Trophoblast cell (in vitro differentiated cells and primary cell): ENCODE measurements around the gene SPAG16.

Source experiments
- DNase-seq, 2 donors: peaks; one replicate each; pipeline ENCODE4 v3.0.0-alpha.2; 2016
- H2AFZ ChIP-seq: 2 replicates; pipeline ENCODE4 v1.6.1; 2013; ENCODE audit warnings: low read length, moderate library complexity, mild to moderate bottlenecking; ENCODE audit not compliant: insufficient read depth, poor library complexity
- H2AK5ac ChIP-seq: 2 replicates; pipeline ENCODE4 v1.6.1; 2013; ENCODE audit warnings: mild to moderate bottlenecking, low read length
- H2BK120ac ChIP-seq: 2 replicates; pipeline ENCODE4 v1.6.1; 2013; ENCODE audit warnings: low read length, mild to moderate bottlenecking, moderate library complexity; ENCODE audit not compliant: insufficient read depth, poor library complexity
- H2BK12ac ChIP-seq: 2 replicates; pipeline ENCODE4 v1.6.1; 2013; ENCODE audit warnings: mild to moderate bottlenecking, low read length, moderate library complexity
- H2BK5ac ChIP-seq: 2 replicates; pipeline ENCODE4 v1.6.1; 2013; ENCODE audit warnings: low read length, low read depth, moderate library complexity, mild to moderate bottlenecking; ENCODE audit not compliant: poor library complexity
- H3K14ac ChIP-seq: 2 replicates; pipeline ENCODE4 v1.6.1; 2013; ENCODE audit warnings: mild to moderate bottlenecking, low read length
- H3K18ac ChIP-seq: 2 replicates; pipeline ENCODE4 v1.6.1; 2013; ENCODE audit warnings: mild to moderate bottlenecking, low read length
- H3K23ac ChIP-seq: 2 replicates; pipeline ENCODE4 v1.6.1; 2013; ENCODE audit warnings: low read length
- H3K27ac ChIP-seq: 2 replicates; pipeline ENCODE4 v1.5.1; 2013; ENCODE audit warnings: low read depth, mild to moderate bottlenecking, inconsistent platforms, low read length, moderate library complexity
- H3K27me3 ChIP-seq: 2 replicates; pipeline ENCODE4 v1.6.1; 2013; ENCODE audit warnings: inconsistent platforms, mild to moderate bottlenecking, low read length, moderate library complexity; ENCODE audit not compliant: insufficient read depth
- H3K36me3 ChIP-seq, 2 experiments: 1 replicate in 1 of 2; 2 replicates in 1 of 2; pipeline ENCODE4 v1.6.1; 2013; ENCODE audit warnings: low read length in 2 of 2, mild to moderate bottlenecking in 2 of 2, moderate library complexity in 1 of 2; ENCODE audit not compliant: insufficient read depth in 2 of 2, control insufficient read depth in 1 of 2
- H3K4ac ChIP-seq: 2 replicates; pipeline ENCODE4 v1.6.1; 2013; ENCODE audit warnings: low read depth, mild to moderate bottlenecking, low read length, moderate library complexity
- H3K4me1 ChIP-seq, 2 experiments: 1 replicate in 1 of 2; 2 replicates in 1 of 2; pipeline ENCODE4 v1.6.1; 2013; ENCODE audit warnings: low read length in 2 of 2, mild to moderate bottlenecking in 2 of 2, moderate library complexity in 1 of 2; ENCODE audit not compliant: insufficient read depth in 2 of 2, control insufficient read depth in 1 of 2
- H3K4me2 ChIP-seq: 2 replicates; pipeline ENCODE4 v1.6.1; 2013; ENCODE audit warnings: inconsistent platforms, mild to moderate bottlenecking, low read length, moderate library complexity
- H3K4me3 ChIP-seq: 2 replicates; pipeline ENCODE4 v1.5.1; 2013; ENCODE audit warnings: mild to moderate bottlenecking, low read depth, low read length, inconsistent platforms
- H3K79me1 ChIP-seq: one replicate; pipeline ENCODE4 v1.6.1; 2013; ENCODE audit warnings: low read length
- H3K79me2 ChIP-seq: 2 replicates; pipeline ENCODE4 v1.6.1; 2013; ENCODE audit warnings: low read length, mild to moderate bottlenecking; ENCODE audit not compliant: control insufficient read depth, insufficient read depth, poor library complexity
- H3K9ac ChIP-seq: 2 replicates; pipeline ENCODE4 v1.6.1; 2013; ENCODE audit warnings: mild to moderate bottlenecking, low read length
- H3K9me3 ChIP-seq: 2 replicates; pipeline ENCODE4 v1.6.1; 2013; ENCODE audit warnings: low read depth, mild to moderate bottlenecking, control low read depth, inconsistent platforms, low read length; ENCODE audit not compliant: insufficient read depth
- H4K12ac ChIP-seq: 2 replicates; pipeline ENCODE4 v1.6.1; 2013; ENCODE audit warnings: low read depth, mild to moderate bottlenecking, low read length, moderate library complexity
- H4K8ac ChIP-seq: 2 replicates; pipeline ENCODE4 v1.6.1; 2013; ENCODE audit warnings: low read depth, mild to moderate bottlenecking, low read length, moderate library complexity
- H4K91ac ChIP-seq: one replicate; pipeline ENCODE4 v1.6.1; 2013; ENCODE audit warnings: low read depth, mild to moderate bottlenecking, low read length, moderate library complexity
- WGBS: extraction: QIAGEN DNeasy Blood & Tissue Kit; methylation state at CpG from one replicate; pipeline ENCODE4 v1.1.7; 2013; ENCODE audit warnings: missing lambda C conversion rate; ENCODE audit not compliant: insufficient read length, insufficient coverage; ENCODE audit errors: extremely low coverage; 5-methylcytosine and 5-hydroxymethylcytosine counted together

The SPAG16 gene

GRCh38 chr2:213259266-213259665 is 25.0 kb upstream of the SPAG16 start:
- Histone ChIP-seq H4K12ac (no peak overlapping the region), H3K4me1 (no peaks in the 10 kb centered on the region), H3K14ac (no peak overlapping the region), H2AK5ac (no peak overlapping the region), H2BK5ac (no peak overlapping the region), H3K79me1 (no peaks in the 10 kb centered on the region), H3K4ac (no peak overlapping the region), H2BK12ac (no peak overlapping the region), H4K8ac (no peak overlapping the region), H3K18ac (no peak overlapping the region), H2AFZ (no peak overlapping the region), H2BK120ac (no peak overlapping the region), H3K27me3 (no peaks in the 10 kb centered on the region), H3K23ac (no peak overlapping the region), H3K27ac (no peak overlapping the region), H3K4me3 (no peak overlapping the region), H4K91ac (no peak overlapping the region), H3K9me3 (no peaks in the 10 kb centered on the region), H3K36me3 (no peaks in the 10 kb centered on the region), H3K4me2 (no peak overlapping the region), H3K79me2 (no peaks in the 10 kb centered on the region), H3K9ac (no peak overlapping the region)
- WGBS: no CpG with 5 or more reads among the region's 1 CpG
- no peak for DNase-seq

GRCh38 chr2:213261237-213261636 is 23.0 kb upstream of the SPAG16 start:
- H2AK5ac ChIP-seq: no peak overlapping the region
- H3K36me3 ChIP-seq: no peaks in the 10 kb centered on the region
- peaks cover 0 to under 1% of the 10 kb centered on the region in 2 experiments for H3K4me1 ChIP-seq
- H3K4ac ChIP-seq: no peak overlapping the region
- H3K4me2 ChIP-seq: no peak overlapping the region
- H3K27me3 ChIP-seq: no peaks in the 10 kb centered on the region
- no peak overlapping the region for H3K18ac ChIP-seq
- H3K9me3 ChIP-seq: no peaks in the 10 kb centered on the region
- H3K4me3 ChIP-seq: no peak overlapping the region
- no peak overlapping the region for H2AFZ ChIP-seq
- H3K23ac ChIP-seq: no peak overlapping the region
- no peak overlapping the region for H3K27ac ChIP-seq
- no peak overlapping the region for H4K8ac ChIP-seq
- H2BK5ac ChIP-seq: no peak overlapping the region
- no peak overlapping the region for H2BK120ac ChIP-seq
- no peaks in the 10 kb centered on the region for H3K79me1 ChIP-seq
- H4K91ac ChIP-seq: no peak overlapping the region
- DNase-seq: no peak
- H3K14ac ChIP-seq: no peak overlapping the region
- H4K12ac ChIP-seq: no peak overlapping the region
- no CpG with 5 or more reads among the region's 1 CpG for WGBS
- no peaks in the 10 kb centered on the region for H3K79me2 ChIP-seq
- no peak overlapping the region for H3K9ac ChIP-seq
- H2BK12ac ChIP-seq: no peak overlapping the region

GRCh38 chr2:213261715-213262114 is 22.5 kb upstream of the SPAG16 start:
- Histone ChIP-seq H2AFZ (no peak overlapping the region), H3K4me1 (peaks cover 0 to 2% of the 10 kb centered on the region in 2 experiments), H3K36me3 (no peaks in the 10 kb centered on the region), H4K8ac (no peak overlapping the region), H2AK5ac (no peak overlapping the region), H3K14ac (no peak overlapping the region), H2BK5ac (no peak overlapping the region), H3K79me2 (no peaks in the 10 kb centered on the region), H3K18ac (no peak overlapping the region), H2BK120ac (no peak overlapping the region), H3K23ac (no peak overlapping the region), H2BK12ac (no peak overlapping the region), H3K4ac (no peak overlapping the region), H4K12ac (no peak overlapping the region), H3K4me3 (no peak overlapping the region), H3K4me2 (no peak overlapping the region), H3K9ac (no peak overlapping the region), H3K27me3 (no peaks in the 10 kb centered on the region), H3K79me1 (no peaks in the 10 kb centered on the region), H3K9me3 (peaks cover 2% of the 10 kb centered on the region), H3K27ac (no peak overlapping the region), H4K91ac (no peak overlapping the region)
- no CpG with 5 or more reads among the region's 6 CpGs for WGBS
- DNase-seq: no peak

- no peak overlapping the region for H3K18ac ChIP-seq
- no peak overlapping the region for H2BK120ac ChIP-seq
- no peak overlapping the region for H3K4ac ChIP-seq
- H2AK5ac ChIP-seq: no peak overlapping the region
- no peak overlapping the region for H4K91ac ChIP-seq
- H3K23ac ChIP-seq: no peak overlapping the region
- H3K4me1 ChIP-seq: peaks cover 0 to 2% of the 10 kb centered on the region in 2 experiments
- H3K79me1 ChIP-seq: no peaks in the 10 kb centered on the region
- no peak overlapping the region for H4K12ac ChIP-seq
- DNase-seq: no peak
- no peak overlapping the region for H3K4me2 ChIP-seq
- peaks cover 2% of the 10 kb centered on the region for H3K9me3 ChIP-seq
- no peak overlapping the region for H3K4me3 ChIP-seq
- no peak overlapping the region for H2AFZ ChIP-seq
- no peaks in the 10 kb centered on the region for H3K36me3 ChIP-seq
- no peaks in the 10 kb centered on the region for H3K79me2 ChIP-seq
- H2BK12ac ChIP-seq: no peak overlapping the region
- no peak overlapping the region for H2BK5ac ChIP-seq
- H3K9ac ChIP-seq: no peak overlapping the region
- H4K8ac ChIP-seq: no peak overlapping the region
- no peak overlapping the region for H3K27ac ChIP-seq
- no peaks in the 10 kb centered on the region for H3K27me3 ChIP-seq
- H3K14ac ChIP-seq: no peak overlapping the region
- WGBS: no CpG with 5 or more reads among the region's 3 CpGs
Measured at GRCh38 chr2:213265679-213266078, 18.6 kb upstream of the SPAG16 start.
